ENCODE measurements around the gene PCP2. TPM values are rescaled to one million over a fixed set of nuclear protein-coding genes. Genes with fewer than 3 reads are reported as not detected.
A peak's percentile ranks its signal among the peaks of the same experiment; 100 is the strongest.

PCP2 gene
- total and polyA plus RNA-seq, 5 donors from 2014 or later = 0.44 to 2.4 (median 0.86) TPM; not detected in 2

DNA sequence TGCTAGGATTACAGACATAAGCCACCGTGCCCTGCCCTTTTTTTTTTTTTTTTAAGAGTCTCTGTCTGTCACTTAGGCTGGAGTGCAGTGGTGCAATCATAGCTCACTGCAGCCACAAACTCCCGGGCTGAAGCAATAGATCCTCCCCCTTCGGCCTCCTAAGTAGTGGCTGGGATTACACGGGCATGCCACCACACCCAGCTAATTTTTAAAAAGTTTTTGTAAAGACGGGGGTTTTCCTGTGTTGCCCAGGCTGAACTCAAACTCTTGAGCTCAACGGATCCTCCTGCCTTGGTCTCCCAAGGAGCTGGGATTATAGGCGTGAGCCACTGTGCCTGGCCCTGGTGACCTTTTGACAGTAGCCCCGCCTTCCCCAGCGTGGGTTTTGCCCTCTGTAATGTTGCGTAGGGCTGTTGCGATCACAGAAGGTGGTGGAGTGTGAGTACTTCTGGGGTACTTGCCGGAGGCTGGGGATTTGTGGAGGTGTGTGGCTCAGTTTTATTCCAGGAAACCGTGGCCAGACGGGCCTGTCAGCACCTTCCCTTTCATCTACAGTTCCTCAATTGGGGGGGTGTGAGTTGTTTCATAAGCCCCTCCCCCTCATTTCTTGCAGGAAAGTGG, 23.7 kb upstream of the PCP2 start:
- H3K36me3 ChIP-seq (ENCODE audit: control insufficient read depth, insufficient read depth, low read length) = no peaks in the 10 kb centered on the region
- DNase-seq = peak in 1 of 3 donors; percentile 61
- H3K27me3 Mint-ChIP-seq = peaks cover 2% of the 10 kb centered on the region
- H3K9me3 ChIP-seq (ENCODE audit: control insufficient read depth in 2 of 2, low read length in 2 of 2) = no peaks in the 10 kb centered on the region
- peak in 1 of 2 donors; percentile 11 for ATAC-seq (ENCODE audit: low read depth in 2 of 2)
- H3K9me3 Mint-ChIP-seq = no peaks in the 10 kb centered on the region
- H3K27ac ChIP-seq (ENCODE audit: insufficient read depth, low read length, poor library complexity, severe bottlenecking) = no peak overlapping the region
- H3K4me3 ChIP-seq (ENCODE audit: low read depth, low read length) = no peak overlapping the region
- no peaks in the 10 kb centered on the region for H3K27me3 ChIP-seq (ENCODE audit: control insufficient read depth, insufficient read depth, low read length)
- H3K4me3 Mint-ChIP-seq = peak overlapping the region in 3 of 4 donors; percentile 33 to 79 (median 56)
- H3K27ac Mint-ChIP-seq = peak overlapping the region; percentile 20 to 91 (median 20)
- no peaks in the 10 kb centered on the region for H3K36me3 Mint-ChIP-seq
- H3K4me1 ChIP-seq (ENCODE audit: control insufficient read depth, insufficient read depth, low read length, poor library complexity, severe bottlenecking) = peaks cover 16% of the 10 kb centered on the region
- peaks cover 7 to 28% (median 19%) of the 10 kb centered on the region in 4 donors for H3K4me1 Mint-ChIP-seq

DNA sequence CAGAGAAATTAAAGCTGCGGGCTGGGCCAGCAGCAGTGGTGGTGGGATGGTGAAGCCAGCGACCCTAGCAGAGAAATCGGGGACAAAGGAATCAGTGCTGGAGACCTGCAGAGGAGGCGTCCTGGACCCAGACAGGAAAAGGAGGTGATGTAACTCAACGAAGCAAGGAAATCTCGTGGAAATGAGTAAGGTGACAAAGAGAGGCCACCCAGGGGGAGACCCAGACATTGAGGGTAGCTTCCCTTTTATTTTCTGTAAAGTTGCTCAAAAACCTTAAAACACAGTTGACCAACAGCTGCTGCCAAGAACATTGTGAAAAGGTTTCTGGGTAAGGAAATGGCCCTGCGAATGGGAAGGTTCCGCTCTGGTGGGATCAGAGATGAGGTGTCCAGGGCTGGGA, 22.1 kb upstream of the PCP2 start:
- H3K4me3 Mint-ChIP-seq = no peak overlapping the region
- peaks cover 8% of the 10 kb centered on the region for H3K27me3 Mint-ChIP-seq
- H3K27ac Mint-ChIP-seq = no peak overlapping the region
- H3K27me3 ChIP-seq (ENCODE audit: control insufficient read depth, insufficient read depth, low read length) = no peaks in the 10 kb centered on the region
- no peaks in the 10 kb centered on the region for H3K36me3 ChIP-seq (ENCODE audit: control insufficient read depth, insufficient read depth, low read length)
- DNase-seq = no peak
- H3K9me3 ChIP-seq (ENCODE audit: control insufficient read depth in 2 of 2, low read length in 2 of 2) = no peaks in the 10 kb centered on the region
- H3K27ac ChIP-seq (ENCODE audit: insufficient read depth, low read length, poor library complexity, severe bottlenecking) = no peak overlapping the region
- no peaks in the 10 kb centered on the region for H3K36me3 Mint-ChIP-seq
- H3K4me1 Mint-ChIP-seq = peaks cover 12 to 32% (median 22%) of the 10 kb centered on the region in 4 donors
- peaks cover 20% of the 10 kb centered on the region for H3K4me1 ChIP-seq (ENCODE audit: control insufficient read depth, insufficient read depth, low read length, poor library complexity, severe bottlenecking)
- H3K9me3 Mint-ChIP-seq = no peaks in the 10 kb centered on the region
- no peak overlapping the region for H3K4me3 ChIP-seq (ENCODE audit: low read depth, low read length)
- ATAC-seq (ENCODE audit: low read depth in 2 of 2) = no peak

DNA sequence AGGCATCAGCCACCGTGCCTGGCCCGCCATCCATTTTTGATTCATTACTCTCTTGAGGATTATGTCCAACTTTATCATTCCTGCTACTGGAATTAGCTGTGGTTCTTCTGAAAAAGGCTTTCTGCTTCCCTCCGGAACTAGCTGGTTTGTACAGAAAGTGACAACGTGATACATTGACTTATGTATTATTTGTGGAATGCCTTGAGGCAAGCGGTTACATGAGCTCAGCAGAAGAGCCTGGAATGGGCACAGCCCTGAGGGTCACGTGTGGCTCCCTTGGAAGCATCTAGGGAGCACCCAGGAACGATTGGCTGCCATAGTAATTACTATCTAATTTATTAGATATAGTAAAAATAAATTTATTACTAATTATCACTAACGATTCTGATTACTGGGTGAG, 20.9 kb upstream of the PCP2 start:
- Histone ChIP-seq H3K27ac (ENCODE audit: insufficient read depth, low read length, poor library complexity, severe bottlenecking) (no peak overlapping the region), H3K36me3 (ENCODE audit: control insufficient read depth, insufficient read depth, low read length) (no peaks in the 10 kb centered on the region), H3K4me1 (ENCODE audit: control insufficient read depth, insufficient read depth, low read length, poor library complexity, severe bottlenecking) (peaks cover 20% of the 10 kb centered on the region), H3K4me3 (ENCODE audit: low read depth, low read length) (no peak overlapping the region), H3K27me3 (ENCODE audit: control insufficient read depth, insufficient read depth, low read length) (no peaks in the 10 kb centered on the region), H3K9me3 (ENCODE audit: control insufficient read depth in 2 of 2, low read length in 2 of 2) (no peaks in the 10 kb centered on the region)
- Mint-ChIP-seq H3K27me3 (peaks cover 8% of the 10 kb centered on the region), H3K4me1 (peaks cover 12 to 32% (median 22%) of the 10 kb centered on the region in 4 donors), H3K27ac (no peak overlapping the region), H3K4me3 (no peak overlapping the region), H3K9me3 (no peaks in the 10 kb centered on the region), H3K36me3 (no peaks in the 10 kb centered on the region)
- DNase-seq = no peak
- ATAC-seq (ENCODE audit: low read depth in 2 of 2) = no peak

DNA sequence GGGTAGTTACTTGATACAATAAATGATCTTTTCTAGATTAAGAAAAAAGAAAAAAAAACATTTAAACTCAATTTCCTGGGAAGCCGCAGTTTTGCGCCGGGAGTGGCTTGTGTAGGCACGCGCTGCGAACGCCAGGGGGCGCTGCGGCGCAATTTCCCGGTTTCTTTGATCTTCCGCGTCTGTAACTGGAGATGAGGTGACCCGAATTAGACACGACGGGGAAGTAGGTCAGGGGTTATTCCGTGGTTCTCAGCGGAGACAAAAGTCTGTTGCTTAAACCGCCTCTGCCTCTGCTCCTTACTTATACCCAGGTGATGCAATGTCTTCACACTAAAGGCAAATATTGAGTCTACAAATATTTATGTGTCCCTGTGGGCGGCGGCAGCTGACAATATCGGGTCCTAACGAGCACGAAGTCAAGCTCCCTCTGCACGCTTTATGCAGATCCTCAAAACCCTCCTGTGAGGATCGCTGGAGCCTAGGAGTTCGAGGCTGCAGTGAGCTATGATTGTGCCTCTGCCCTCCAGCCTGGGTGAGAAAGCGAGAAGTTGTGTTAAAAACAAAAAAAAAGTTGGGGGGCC, 18.6 kb upstream of the PCP2 start:
- Histone ChIP-seq H3K27ac (ENCODE audit: insufficient read depth, low read length, poor library complexity, severe bottlenecking) (peak overlapping the region; percentile 9), H3K9me3 (ENCODE audit: control insufficient read depth in 2 of 2, low read length in 2 of 2) (no peaks in the 10 kb centered on the region), H3K4me1 (ENCODE audit: control insufficient read depth, insufficient read depth, low read length, poor library complexity, severe bottlenecking) (peaks cover 9% of the 10 kb centered on the region), H3K36me3 (ENCODE audit: control insufficient read depth, insufficient read depth, low read length) (no peaks in the 10 kb centered on the region), H3K27me3 (ENCODE audit: control insufficient read depth, insufficient read depth, low read length) (no peaks in the 10 kb centered on the region), H3K4me3 (ENCODE audit: low read depth, low read length) (peak overlapping the region; percentile 76)
- H3K9me3 Mint-ChIP-seq = no peaks in the 10 kb centered on the region
- ATAC-seq (ENCODE audit: low read depth in 2 of 2) (peak; percentile 85 to 87), DNase-seq (peak; percentile 77 to 85 (median 83))
- H3K4me3 Mint-ChIP-seq = peak overlapping the region; percentile 20 to 87 (median 82)
- peak overlapping the region; percentile 33 to 84 (median 75) for H3K27ac Mint-ChIP-seq
- H3K27me3 Mint-ChIP-seq = peaks cover 8% of the 10 kb centered on the region
- H3K4me1 Mint-ChIP-seq = peaks cover 6 to 17% (median 10%) of the 10 kb centered on the region in 4 donors
- H3K36me3 Mint-ChIP-seq = peaks cover 3% of the 10 kb centered on the region

DNA sequence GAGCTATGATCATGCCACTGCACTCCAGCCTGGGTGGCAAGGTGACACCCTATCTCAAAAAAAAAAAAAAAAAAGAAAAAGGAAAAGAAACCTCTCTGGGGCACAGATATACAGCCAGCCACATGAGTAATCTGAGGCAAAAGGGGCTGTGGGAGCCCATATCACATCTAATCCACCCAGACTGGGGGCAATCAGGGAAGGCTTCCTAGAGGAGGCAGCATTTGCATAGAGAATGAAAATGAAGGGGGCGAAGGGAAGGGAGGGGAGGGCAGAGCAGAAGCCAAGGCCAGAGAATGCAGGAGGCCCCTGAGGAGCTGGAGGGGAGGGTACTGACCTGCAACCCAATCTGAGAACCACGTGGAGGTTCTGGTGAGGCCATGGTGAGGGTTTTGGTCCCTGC, 16.6 kb upstream of the PCP2 start:
- Mint-ChIP-seq H3K9me3 (no peaks in the 10 kb centered on the region), H3K27me3 (peaks cover 8% of the 10 kb centered on the region), H3K4me3 (peak overlapping the region in 1 of 4 donors; percentile 41), H3K4me1 (peaks cover 6 to 15% (median 10%) of the 10 kb centered on the region in 4 donors), H3K36me3 (peaks cover 8% of the 10 kb centered on the region), H3K27ac (no peak overlapping the region)
- H3K36me3 ChIP-seq (ENCODE audit: control insufficient read depth, insufficient read depth, low read length) = peaks cover 3% of the 10 kb centered on the region
- peaks cover 7% of the 10 kb centered on the region for H3K4me1 ChIP-seq (ENCODE audit: control insufficient read depth, insufficient read depth, low read length, poor library complexity, severe bottlenecking)
- ATAC-seq (ENCODE audit: low read depth in 2 of 2) (no peak), DNase-seq (no peak)
- H3K9me3 ChIP-seq (ENCODE audit: control insufficient read depth in 2 of 2, low read length in 2 of 2) = no peaks in the 10 kb centered on the region
- no peak overlapping the region for H3K27ac ChIP-seq (ENCODE audit: insufficient read depth, low read length, poor library complexity, severe bottlenecking)
- H3K4me3 ChIP-seq (ENCODE audit: low read depth, low read length) = no peak overlapping the region
- H3K27me3 ChIP-seq (ENCODE audit: control insufficient read depth, insufficient read depth, low read length) = no peaks in the 10 kb centered on the region

DNA sequence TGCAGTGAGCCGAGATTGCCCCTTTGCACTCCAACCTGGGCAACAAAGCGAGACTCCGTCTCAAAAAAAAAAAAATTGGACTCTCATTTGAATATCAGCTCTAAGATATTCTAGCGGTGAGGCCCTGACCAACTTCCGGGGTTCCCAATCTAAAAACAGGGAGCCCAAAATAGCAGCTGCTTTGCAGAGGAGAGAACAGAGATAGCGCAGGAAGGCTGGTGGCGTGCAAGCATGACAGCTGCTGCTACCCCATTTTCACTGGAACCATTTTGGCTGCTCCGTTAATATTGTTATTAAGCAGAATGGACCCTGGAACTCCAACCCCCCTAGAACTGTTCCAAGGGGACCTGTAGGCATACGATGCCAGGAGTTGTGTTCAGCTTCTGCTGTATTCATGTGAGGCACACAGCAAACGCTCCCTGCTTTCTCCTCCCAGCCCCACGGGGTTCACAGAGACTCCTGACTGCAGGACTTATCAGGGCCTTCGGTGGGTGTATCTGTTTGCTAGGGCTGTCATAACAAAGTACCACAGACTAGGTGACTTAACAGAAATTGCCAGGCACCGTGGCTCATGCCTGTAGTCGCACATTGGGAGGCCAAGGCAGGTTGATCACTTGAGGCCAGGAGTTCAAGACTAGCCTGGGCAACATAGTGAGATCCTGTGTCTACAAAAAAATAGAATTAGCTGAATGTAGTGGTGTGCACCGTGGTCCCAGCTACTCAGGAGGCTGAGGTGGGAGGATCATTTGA, 14.9 kb upstream of the PCP2 start:
- DNase-seq (no peak), ATAC-seq (ENCODE audit: low read depth in 2 of 2) (no peak)
- H3K27ac Mint-ChIP-seq = no peak overlapping the region
- Histone ChIP-seq H3K9me3 (ENCODE audit: control insufficient read depth in 2 of 2, low read length in 2 of 2) (no peaks in the 10 kb centered on the region), H3K36me3 (ENCODE audit: control insufficient read depth, insufficient read depth, low read length) (peaks cover 6% of the 10 kb centered on the region), H3K4me1 (ENCODE audit: control insufficient read depth, insufficient read depth, low read length, poor library complexity, severe bottlenecking) (peaks cover 7% of the 10 kb centered on the region), H3K27ac (ENCODE audit: insufficient read depth, low read length, poor library complexity, severe bottlenecking) (no peak overlapping the region), H3K4me3 (ENCODE audit: low read depth, low read length) (no peak overlapping the region), H3K27me3 (ENCODE audit: control insufficient read depth, insufficient read depth, low read length) (no peaks in the 10 kb centered on the region)
- peaks cover 6 to 14% (median 10%) of the 10 kb centered on the region in 4 donors for H3K4me1 Mint-ChIP-seq
- no peak overlapping the region for H3K4me3 Mint-ChIP-seq
- peaks cover 8% of the 10 kb centered on the region for H3K36me3 Mint-ChIP-seq
- peaks cover 8% of the 10 kb centered on the region for H3K27me3 Mint-ChIP-seq
- H3K9me3 Mint-ChIP-seq = no peaks in the 10 kb centered on the region

DNA sequence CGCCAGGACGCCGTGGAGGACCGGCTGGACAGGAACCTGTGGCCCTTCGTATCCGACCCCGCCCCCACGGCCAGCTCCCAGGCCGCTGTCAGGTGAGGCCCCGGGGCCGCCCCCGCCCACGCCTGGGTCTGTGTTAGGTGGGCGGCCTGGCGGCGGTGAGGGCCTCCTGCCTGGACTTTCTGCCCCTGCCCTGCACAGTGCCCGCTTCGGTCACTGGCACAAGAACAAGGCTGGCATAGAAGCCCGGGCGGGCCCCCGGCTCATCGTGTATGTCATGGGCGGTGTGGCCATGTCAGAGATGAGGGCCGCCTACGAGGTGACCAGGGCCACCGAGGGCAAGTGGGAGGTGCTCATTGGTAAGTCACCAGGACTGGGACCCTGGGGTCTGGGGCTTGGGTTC, 13.6 kb upstream of the PCP2 start:
- Histone ChIP-seq H3K27ac (ENCODE audit: insufficient read depth, low read length, poor library complexity, severe bottlenecking) (no peak overlapping the region), H3K9me3 (ENCODE audit: control insufficient read depth in 2 of 2, low read length in 2 of 2) (no peaks in the 10 kb centered on the region), H3K27me3 (ENCODE audit: control insufficient read depth, insufficient read depth, low read length) (no peaks in the 10 kb centered on the region), H3K36me3 (ENCODE audit: control insufficient read depth, insufficient read depth, low read length) (peaks cover 6% of the 10 kb centered on the region), H3K4me1 (ENCODE audit: control insufficient read depth, insufficient read depth, low read length, poor library complexity, severe bottlenecking) (peaks cover 4% of the 10 kb centered on the region), H3K4me3 (ENCODE audit: low read depth, low read length) (no peak overlapping the region)
- peaks cover 5% of the 10 kb centered on the region for H3K27me3 Mint-ChIP-seq
- DNase-seq = no peak
- ATAC-seq (ENCODE audit: low read depth in 2 of 2) = no peak
- H3K27ac Mint-ChIP-seq = no peak overlapping the region
- no peaks in the 10 kb centered on the region for H3K9me3 Mint-ChIP-seq
- no peak overlapping the region for H3K4me3 Mint-ChIP-seq
- H3K36me3 Mint-ChIP-seq = peaks cover 8% of the 10 kb centered on the region
- peaks cover 4 to 5% (median 5%) of the 10 kb centered on the region in 4 donors for H3K4me1 Mint-ChIP-seq

All from CD4-positive, CD25-positive, alpha-beta regulatory T cell (primary cell).